ENCODE measurements around the gene ZNF764. TPM values are rescaled to one million over a fixed set of nuclear protein-coding genes. Genes with fewer than 3 reads are reported as not detected.

Gene ZNF764
- total and polyA plus RNA-seq, 9 of the 15 experiments (the other 6 are each of a cell fraction or from before 2014, with no cell fraction given): 0.69 to 10.1 (median 4.1) TPM

DNA sequence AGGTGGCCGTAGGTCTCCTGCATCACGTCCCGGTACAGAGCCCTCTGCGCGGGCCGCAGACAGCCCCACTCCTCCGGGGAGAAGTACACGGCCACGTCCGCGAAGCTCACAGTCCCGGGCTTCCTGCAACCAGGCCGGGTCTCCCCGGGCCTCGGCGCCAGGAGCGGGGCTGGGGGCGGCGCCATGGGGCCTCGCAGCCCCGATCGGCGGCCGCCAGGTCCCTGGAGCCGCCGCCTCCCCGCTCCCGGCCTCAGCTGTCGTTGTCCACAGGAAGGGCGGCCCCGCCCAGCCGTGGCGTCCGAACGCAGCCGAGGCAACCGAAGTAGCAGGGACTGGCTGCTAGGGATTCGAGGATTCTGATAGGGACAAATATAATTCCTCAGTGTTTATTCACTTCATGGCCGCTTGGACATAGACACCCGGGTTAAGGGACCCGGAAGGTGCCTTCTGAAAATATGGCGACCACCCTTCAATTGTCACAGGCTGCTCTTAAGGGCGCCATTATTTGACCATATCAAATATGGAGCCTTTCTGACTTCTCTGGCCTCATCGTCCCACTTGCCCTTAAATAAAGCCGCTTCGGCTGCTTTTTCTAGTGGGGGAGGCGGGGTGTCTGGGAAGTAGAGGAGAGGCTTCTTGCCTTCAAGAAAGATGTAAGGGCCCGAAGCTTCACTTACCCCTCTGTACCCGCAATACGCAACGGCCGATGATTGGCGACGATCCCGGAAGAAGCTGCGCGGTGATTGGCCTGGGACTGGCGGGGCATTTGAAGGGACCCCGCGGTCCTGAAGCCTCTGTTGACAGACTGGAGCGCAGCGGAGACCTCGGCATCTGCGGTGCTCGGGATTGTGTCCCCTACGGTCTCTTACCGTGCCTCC is 13.5 kb upstream of the ZNF764 start, which contains the start of gene ZNF688 (continued):
- TF ChIP-seq ELF2 (CRISPR knock-in tag; IDR thresholded peaks at IDR 0.05) (0 out of 2 replicates have a peak, but pooled peaks have one; percentile 21), RUNX1 (IDR thresholded peaks at IDR 0.05; ENCODE audit: low read depth) (peak; percentile 74; the same call in 1 of the 2 replicates), SIN3A (IDR thresholded peaks at IDR 0.05; ENCODE audit: borderline replicate concordance in 2 of 2, control insufficient read depth in 1 of 2, low read depth in 2 of 2, low read length in 2 of 2) (peak; percentile 58 to 83; a peak in 3 of 4 replicates), ZNF507 (tag; conservative IDR thresholded peaks at IDR 0.05) (no peak), POLR3G (IDR thresholded peaks at IDR 0.05; ENCODE audit: extremely low read depth, insufficient read length, insufficient replicate concordance) (no peak), ZBTB8A (IDR thresholded peaks at IDR 0.05; ENCODE audit: partially characterized antibody) (no peak), PPARD (CRISPR knock-in tag; IDR thresholded peaks at IDR 0.05) (no peak), HNRNPH1 (optimal IDR thresholded peaks at IDR 0.05; ENCODE audit: low read depth, low read length) (no peak), ARID2 (IDR thresholded peaks at IDR 0.05) (no peak), NFIX (CRISPR knock-in tag; IDR thresholded peaks at IDR 0.05; ENCODE audit: low read depth) (no peak), RBM39 (optimal IDR thresholded peaks at IDR 0.05; ENCODE audit: low read depth, low read length) (no peak), PRMT5 (CRISPR knock-in tag; IDR thresholded peaks at IDR 0.05) (no peak), CBX3 (IDR thresholded peaks at IDR 0.05; ENCODE audit: borderline replicate concordance in 1 of 2, low read length in 2 of 2) (no peak), ZNF324 (CRISPR knock-in tag; IDR thresholded peaks at IDR 0.05) (no peak), PML (IDR thresholded peaks at IDR 0.05; ENCODE audit: low read length) (peak; percentile 53)
- TF ChIP-seq, protein P1, sequence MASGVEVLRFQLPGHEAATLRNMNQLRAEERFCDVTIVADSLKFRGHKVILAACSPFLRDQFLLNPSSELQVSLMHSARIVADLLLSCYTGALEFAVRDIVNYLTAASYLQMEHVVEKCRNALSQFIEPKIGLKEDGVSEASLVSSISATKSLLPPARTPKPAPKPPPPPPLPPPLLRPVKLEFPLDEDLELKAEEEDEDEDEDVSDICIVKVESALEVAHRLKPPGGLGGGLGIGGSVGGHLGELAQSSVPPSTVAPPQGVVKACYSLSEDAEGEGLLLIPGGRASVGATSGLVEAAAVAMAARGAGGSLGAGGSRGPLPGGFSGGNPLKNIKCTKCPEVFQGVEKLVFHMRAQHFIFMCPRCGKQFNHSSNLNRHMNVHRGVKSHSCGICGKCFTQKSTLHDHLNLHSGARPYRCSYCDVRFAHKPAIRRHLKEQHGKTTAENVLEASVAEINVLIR (CRISPR knock-in tag; IDR thresholded peaks at IDR 0.05): peak; percentile 63
- TF ChIP-seq, protein P2, sequence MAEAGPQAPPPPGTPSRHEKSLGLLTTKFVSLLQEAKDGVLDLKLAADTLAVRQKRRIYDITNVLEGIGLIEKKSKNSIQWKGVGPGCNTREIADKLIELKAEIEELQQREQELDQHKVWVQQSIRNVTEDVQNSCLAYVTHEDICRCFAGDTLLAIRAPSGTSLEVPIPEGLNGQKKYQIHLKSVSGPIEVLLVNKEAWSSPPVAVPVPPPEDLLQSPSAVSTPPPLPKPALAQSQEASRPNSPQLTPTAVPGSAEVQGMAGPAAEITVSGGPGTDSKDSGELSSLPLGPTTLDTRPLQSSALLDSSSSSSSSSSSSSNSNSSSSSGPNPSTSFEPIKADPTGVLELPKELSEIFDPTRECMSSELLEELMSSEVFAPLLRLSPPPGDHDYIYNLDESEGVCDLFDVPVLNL (CRISPR knock-in tag; IDR thresholded peaks at IDR 0.05; ENCODE audit: low read depth): peak; percentile 98
- TF ChIP-seq, protein P3, sequence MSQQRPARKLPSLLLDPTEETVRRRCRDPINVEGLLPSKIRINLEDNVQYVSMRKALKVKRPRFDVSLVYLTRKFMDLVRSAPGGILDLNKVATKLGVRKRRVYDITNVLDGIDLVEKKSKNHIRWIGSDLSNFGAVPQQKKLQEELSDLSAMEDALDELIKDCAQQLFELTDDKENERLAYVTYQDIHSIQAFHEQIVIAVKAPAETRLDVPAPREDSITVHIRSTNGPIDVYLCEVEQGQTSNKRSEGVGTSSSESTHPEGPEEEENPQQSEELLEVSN (IDR thresholded peaks at IDR 0.05; ENCODE audit: borderline replicate concordance in 1 of 2, extremely low read depth in 1 of 2, insufficient read depth in 1 of 2, insufficient read length in 1 of 2, low read depth in 1 of 2, low read length in 1 of 2, poor library complexity in 1 of 2, severe bottlenecking in 1 of 2): peak; percentile 9 to 80
- TF ChIP-seq, protein P4, sequence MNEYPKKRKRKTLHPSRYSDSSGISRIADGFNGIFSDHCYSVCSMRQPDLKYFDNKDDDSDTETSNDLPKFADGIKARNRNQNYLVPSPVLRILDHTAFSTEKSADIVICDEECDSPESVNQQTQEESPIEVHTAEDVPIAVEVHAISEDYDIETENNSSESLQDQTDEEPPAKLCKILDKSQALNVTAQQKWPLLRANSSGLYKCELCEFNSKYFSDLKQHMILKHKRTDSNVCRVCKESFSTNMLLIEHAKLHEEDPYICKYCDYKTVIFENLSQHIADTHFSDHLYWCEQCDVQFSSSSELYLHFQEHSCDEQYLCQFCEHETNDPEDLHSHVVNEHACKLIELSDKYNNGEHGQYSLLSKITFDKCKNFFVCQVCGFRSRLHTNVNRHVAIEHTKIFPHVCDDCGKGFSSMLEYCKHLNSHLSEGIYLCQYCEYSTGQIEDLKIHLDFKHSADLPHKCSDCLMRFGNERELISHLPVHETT (CRISPR knock-in tag; conservative IDR thresholded peaks at IDR 0.05 in 1 of 2, IDR thresholded peaks at IDR 0.05 in 1 of 2): peak in 1 of 2 experiments; percentile 73; a peak in 1 of 4 replicates
- TF ChIP-seq, protein P5, sequence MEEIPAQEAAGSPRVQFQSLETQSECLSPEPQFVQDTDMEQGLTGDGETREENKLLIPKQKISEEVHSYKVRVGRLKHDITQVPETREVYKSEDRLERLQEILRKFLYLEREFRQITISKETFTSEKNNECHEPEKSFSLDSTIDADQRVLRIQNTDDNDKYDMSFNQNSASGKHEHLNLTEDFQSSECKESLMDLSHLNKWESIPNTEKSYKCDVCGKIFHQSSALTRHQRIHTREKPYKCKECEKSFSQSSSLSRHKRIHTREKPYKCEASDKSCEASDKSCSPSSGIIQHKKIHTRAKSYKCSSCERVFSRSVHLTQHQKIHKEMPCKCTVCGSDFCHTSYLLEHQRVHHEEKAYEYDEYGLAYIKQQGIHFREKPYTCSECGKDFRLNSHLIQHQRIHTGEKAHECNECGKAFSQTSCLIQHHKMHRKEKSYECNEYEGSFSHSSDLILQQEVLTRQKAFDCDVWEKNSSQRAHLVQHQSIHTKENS (CRISPR knock-in tag; IDR thresholded peaks at IDR 0.05): no peak

Data from K562 (cell line).